Urinary bladder (tissue), 4 donors: Measurements from ENCODE around the gene COL19A1. TPM values are rescaled to one million over a fixed set of nuclear protein-coding genes. Genes with fewer than 3 reads are reported as not detected.

Experiments
- DNase-seq: peaks from one replicate; pipeline ENCODE4 v3.0.0-alpha.2; 2015; ENCODE audit errors: extremely low spot score
- H3K27ac ChIP-seq: one replicate; pipeline ENCODE4 v1.5.1; 2013; ENCODE audit warnings: low read depth, mild to moderate bottlenecking, moderate library complexity
- H3K36me3 ChIP-seq: one replicate; pipeline ENCODE4 v1.6.1; 2013; ENCODE audit warnings: mild to moderate bottlenecking, moderate library complexity; ENCODE audit not compliant: insufficient read depth
- H3K4me1 ChIP-seq: one replicate; pipeline ENCODE4 v1.6.1; 2013; ENCODE audit warnings: mild to moderate bottlenecking, moderate library complexity; ENCODE audit not compliant: insufficient read depth
- H3K4me3 ChIP-seq: one replicate; pipeline ENCODE4 v1.5.1; 2013; ENCODE audit warnings: low read depth, low read length
- WGBS: extraction: QIAGEN DNeasy Blood & Tissue Kit; methylation state at CpG from one replicate; pipeline ENCODE4 v1.1.7; 2013; 5-methylcytosine and 5-hydroxymethylcytosine counted together
- polyA plus RNA-seq: library from polyadenylated mRNA; stranded (reverse); fragments of 200-250 nt; gene quantifications from one replicate; pipeline ENCODE4 v1.2.3, GENCODE V29; 2013
- total RNA-seq: library from RNA; depleted of rRNA; stranded (reverse); fragments of >200 nt; gene quantifications from one replicate; pipeline ENCODE4 v1.2.3, GENCODE V29; 2014
- donor health status: healthy with polysubstance abuse.
- donor health status: healthy.

COL19A1 gene
- total and polyA plus RNA-seq, 2 donors = 4.6 to 29.4 TPM

- 85% methylated on average over 2 of the region's 2 CpGs for WGBS
- Histone ChIP-seq H3K36me3 (no peaks in the 10 kb centered on the region), H3K27ac (no peak overlapping the region), H3K4me1 (no peaks in the 10 kb centered on the region), H3K4me3 (no peak overlapping the region)
- DNase-seq = no peak
Measured at GRCh38 chr6:69846312-69846711, 20.0 kb upstream of the COL19A1 start.

GRCh38 chr6:69846770-69847491, 19.4 kb upstream of the COL19A1 start:
- Histone ChIP-seq H3K27ac (no peak overlapping the region), H3K36me3 (no peaks in the 10 kb centered on the region), H3K4me1 (no peaks in the 10 kb centered on the region), H3K4me3 (no peak overlapping the region)
- DNase-seq = no peak
- WGBS = 17% methylated on average over 2 of the region's 2 CpGs

GRCh38 chr6:69847492-69847788, 18.9 kb upstream of the COL19A1 start:
- Histone ChIP-seq H3K36me3 (no peaks in the 10 kb centered on the region), H3K27ac (no peak overlapping the region), H3K4me3 (no peak overlapping the region), H3K4me1 (no peaks in the 10 kb centered on the region)
- DNase-seq = no peak
- WGBS = 22% methylated on average over 1 of the region's 1 CpG

GRCh38 chr6:69848552-69848951, 17.8 kb upstream of the COL19A1 start:
- WGBS = 85% methylated on average over 4 of the region's 4 CpGs
- no peaks in the 10 kb centered on the region for H3K36me3 ChIP-seq
- H3K27ac ChIP-seq = no peak overlapping the region
- H3K4me3 ChIP-seq = no peak overlapping the region
- no peak for DNase-seq
- no peaks in the 10 kb centered on the region for H3K4me1 ChIP-seq

GRCh38 chr6:69852706-69853105, 13.7 kb upstream of the COL19A1 start:
- no peak overlapping the region for H3K27ac ChIP-seq
- WGBS = 48% methylated on average over 1 of the region's 1 CpG
- H3K4me3 ChIP-seq = no peak overlapping the region
- DNase-seq = no peak
- no peaks in the 10 kb centered on the region for H3K4me1 ChIP-seq
- H3K36me3 ChIP-seq = no peaks in the 10 kb centered on the region

GRCh38 chr6:69861986-69862385, 4.4 kb upstream of the COL19A1 start:
- Histone ChIP-seq H3K27ac (no peak overlapping the region), H3K36me3 (no peaks in the 10 kb centered on the region), H3K4me1 (no peaks in the 10 kb centered on the region), H3K4me3 (no peak overlapping the region)
- DNase-seq = no peak
- 80% methylated on average over 3 of the region's 3 CpGs for WGBS

GRCh38 chr6:69863766-69864165, 2.6 kb upstream of the COL19A1 start:
- Histone ChIP-seq H3K4me3 (no peak overlapping the region), H3K4me1 (no peaks in the 10 kb centered on the region), H3K27ac (no peak overlapping the region), H3K36me3 (no peaks in the 10 kb centered on the region)
- DNase-seq = no peak
- WGBS = 83% methylated on average over 2 of the region's 2 CpGs

- H3K4me3 ChIP-seq = no peak overlapping the region
- no peak for DNase-seq
- H3K27ac ChIP-seq = no peak overlapping the region
- H3K4me1 ChIP-seq = no peaks in the 10 kb centered on the region
- no peaks in the 10 kb centered on the region for H3K36me3 ChIP-seq
- 39% methylated on average over 2 of the region's 2 CpGs for WGBS
Measured at GRCh38 chr6:69865126-69865525, 1.2 kb upstream of the COL19A1 start.

- no peaks in the 10 kb centered on the region for H3K4me1 ChIP-seq
- no peaks in the 10 kb centered on the region for H3K36me3 ChIP-seq
- under 1% methylated on average over 80 of the region's 80 CpGs for WGBS
- H3K27ac ChIP-seq = no peak overlapping the region
- DNase-seq = no peak
- peak overlapping the region; percentile 61 for H3K4me3 ChIP-seq
Measured at GRCh38 chr6:69866770-69867638, 648 bp downstream of the COL19A1 start.

- no peak overlapping the region for H3K27ac ChIP-seq
- peak overlapping the region; percentile 61 for H3K4me3 ChIP-seq
- no peaks in the 10 kb centered on the region for H3K36me3 ChIP-seq
- no peak for DNase-seq
- 6% methylated on average over 11 of the region's 11 CpGs for WGBS
- no peaks in the 10 kb centered on the region for H3K4me1 ChIP-seq
Measured at GRCh38 chr6:69867639-69867976, 1.3 kb downstream of the COL19A1 start.

GRCh38 chr6:69868252-69868804, 2.0 kb downstream of the COL19A1 start:
- Histone ChIP-seq H3K4me1 (no peaks in the 10 kb centered on the region), H3K4me3 (peak overlapping the region; percentile 61)
- 79% methylated on average over 1 of the region's 1 CpG for WGBS

GRCh38 chr6:69868961-69869360, 2.6 kb downstream of the COL19A1 start:
- H3K4me3 ChIP-seq = no peak overlapping the region
- WGBS = 74% methylated on average over 1 of the region's 1 CpG
- no peak for DNase-seq

More at GRCh38 chr6:69868252-69868804, 2.0 kb downstream of the COL19A1 start:
- Histone ChIP-seq H3K36me3 (no peaks in the 10 kb centered on the region), H3K27ac (no peak overlapping the region)
- DNase-seq = no peak

GRCh38 chr6:69871107-69871506, 4.8 kb downstream of the COL19A1 start:
- no peaks in the 10 kb centered on the region for H3K36me3 ChIP-seq
- H3K4me1 ChIP-seq = no peaks in the 10 kb centered on the region
- DNase-seq = no peak
- no peak overlapping the region for H3K27ac ChIP-seq
- 84% methylated on average over 2 of the region's 2 CpGs for WGBS
- H3K4me3 ChIP-seq = no peak overlapping the region

More at GRCh38 chr6:69868961-69869360, 2.6 kb downstream of the COL19A1 start:
- no peaks in the 10 kb centered on the region for H3K4me1 ChIP-seq
- H3K36me3 ChIP-seq = no peaks in the 10 kb centered on the region
- H3K27ac ChIP-seq = no peak overlapping the region

GRCh38 chr6:69873291-69873690, 6.9 kb downstream of the COL19A1 start:
- Histone ChIP-seq H3K4me3 (no peak overlapping the region), H3K4me1 (no peaks in the 10 kb centered on the region), H3K36me3 (no peaks in the 10 kb centered on the region), H3K27ac (no peak overlapping the region)
- DNase-seq = no peak
- 88% methylated on average over 2 of the region's 2 CpGs for WGBS
